GM03348 (cell line): Measurements from ENCODE around the gene EEF1B2.
"Not testable (repeated sequence)": the region's sequence is repeated elsewhere in the genome, so short reads cannot be mapped to it uniquely, and the experiment has no call there.

ENCODE experiments used
- DNase-seq: peaks from one replicate; pipeline ENCODE4 v3.0.0; 2012; ENCODE audit warnings: low spot score

Gene EEF1B2

GRCh38 chr2:206164261-206164862 is 4.7 kb downstream of the EEF1B2 start:
- peak; percentile 46 for DNase-seq

- DNase-seq, result not testable (repeated sequence)
Measured at GRCh38 chr2:206168230-206168629, 8.5 kb downstream of the EEF1B2 start.

GRCh38 chr2:206171624-206172397 is 12.1 kb downstream of the EEF1B2 start:
- not testable (repeated sequence) for DNase-seq

- DNase-seq, result no peak
Measured at GRCh38 chr2:206173147-206173546, 13.5 kb downstream of the EEF1B2 start.

- DNase-seq, result no peak
Measured at GRCh38 chr2:206176121-206176520, 16.4 kb downstream of the EEF1B2 start.

GRCh38 chr2:206176901-206177300 is 17.2 kb downstream of the EEF1B2 start:
- DNase-seq, result no peak

- not testable (repeated sequence) for DNase-seq
Measured at GRCh38 chr2:206181526-206181925, 21.8 kb downstream of the EEF1B2 start.

- DNase-seq, result no peak
Measured at GRCh38 chr2:206189691-206190090, 30.0 kb downstream of the EEF1B2 start.

- DNase-seq, result no peak
Measured at GRCh38 chr2:206190111-206190510, 30.4 kb downstream of the EEF1B2 start.

- no peak for DNase-seq
Measured at GRCh38 chr2:206190689-206191088, 31.0 kb downstream of the EEF1B2 start.

GRCh38 chr2:206192157-206192556 is 32.5 kb downstream of the EEF1B2 start:
- no peak for DNase-seq

GRCh38 chr2:206193671-206194357 is 34.1 kb downstream of the EEF1B2 start:
- DNase-seq, result no peak

GRCh38 chr2:206198677-206199076 is 39.0 kb downstream of the EEF1B2 start:
- DNase-seq, result peak; percentile 78

GRCh38 chr2:206201075-206201848 is 41.6 kb downstream of the EEF1B2 start:
- no peak for DNase-seq

GRCh38 chr2:206202446-206202845 is 42.8 kb downstream of the EEF1B2 start:
- no peak for DNase-seq

GRCh38 chr2:206203331-206203730 is 43.6 kb downstream of the EEF1B2 start:
- DNase-seq, result no peak

- DNase-seq, result no peak
Measured at GRCh38 chr2:206204710-206205109, 45.0 kb downstream of the EEF1B2 start.

- not testable (repeated sequence) for DNase-seq
Measured at GRCh38 chr2:206207316-206207715, 47.6 kb downstream of the EEF1B2 start.

- DNase-seq, result no peak
Measured at GRCh38 chr2:206208900-206209299, 49.2 kb downstream of the EEF1B2 start.

- peak; percentile 61 for DNase-seq
Measured at GRCh38 chr2:206211657-206212255, 52.1 kb downstream of the EEF1B2 start.
